HepG2 (cell line): ENCODE data around the gene INF2. TPM values are rescaled to one million over a fixed set of nuclear protein-coding genes. Genes with fewer than 3 reads are reported as not detected.

Experiments used
- ATAC-seq: fragments of 200-7000 bp; cut with Tn5 transposase; 3 replicates; pipeline ENCODE4 v1.9.1; 2020; ENCODE audit warnings: mild to moderate bottlenecking, moderate library complexity
- BruUV-seq: library from RNA; stranded (reverse); fragments of 400-500 nt; replicated peaks from 2 replicates; lab custom pipeline; 2021; lab: Mats Ljungman, UMichigan
- CTCF ChIA-PET: fragments of 300-600 bp; formaldehyde crosslinking; extraction: SDS; loops from one replicate; lab custom pipeline; 2021; ENCODE audit warnings: low total read pairs, inconsistent platforms, low intra/inter-chr PET ratio; lab: Yijun Ruan, JAX
- POLR2A ChIA-PET: fragments of 350-600 bp; sonication (Branson Sonifier 250); formaldehyde crosslinking; loops from one replicate; lab custom pipeline; 2020; ENCODE audit warnings: antibody characterized with exemption, inconsistent platforms; lab: Yijun Ruan, JAX
- DNase-seq: peaks from one replicate; pipeline ENCODE4 v3.0.0-alpha.2; 2015; ENCODE audit warnings: low spot score
- FAIRE-seq: peaks from 3 replicates; lab custom pipeline; 2011; peaks lifted over from hg19 to GRCh38; lab: Jason Lieb, UNC
- H2AFZ ChIP-seq: one replicate; pipeline ENCODE4 v1.6.1; 2011; ENCODE audit warnings: low read length, inconsistent platforms
- H3K27ac ChIP-seq: fragments of 300-600 bp; 3 replicates; pipeline ENCODE4 v1.8.0; 2011; ENCODE audit warnings: mixed run types, mild to moderate bottlenecking, mixed read lengths, low read length, inconsistent platforms; ENCODE audit not compliant: insufficient read depth; ENCODE audit errors: extremely low read length
- H3K27me3 ChIP-seq, 2 experiments: fragments of 200-600 bp in 1 of 2; 2 replicates in 1 of 2; 3 replicates in 1 of 2; pipeline versions ENCODE4 v1.6.0 to v1.8.0; 2011; ENCODE audit warnings: low read length in 2 of 2, mild to moderate bottlenecking in 2 of 2, moderate library complexity in 2 of 2, inconsistent platforms in 1 of 2; ENCODE audit not compliant: insufficient read depth in 2 of 2, control insufficient read depth in 1 of 2
- H3K36me3 ChIP-seq, 2 experiments: fragments of 200-600 bp in 1 of 2; replicated peaks in 1 of 2; 2 replicates in 1 of 2; 3 replicates in 1 of 2; pipeline versions ENCODE4 v1.5.1 to v1.8.0; 2011; ENCODE audit warnings: low read length in 2 of 2, inconsistent platforms in 1 of 2; ENCODE audit not compliant: insufficient read depth in 2 of 2, control insufficient read depth in 1 of 2
- H3K4me1 ChIP-seq: 2 replicates; pipeline ENCODE4 v1.5.1; 2012; ENCODE audit warnings: low read length, inconsistent platforms; ENCODE audit not compliant: insufficient read depth
- H3K4me2 ChIP-seq: 2 replicates; pipeline ENCODE4 v1.6.0; 2011; ENCODE audit warnings: low read depth, low read length, inconsistent platforms
- H3K4me3 ChIP-seq, 3 experiments: fragments of 200-600 bp in 1 of 3; sonication (generic), shearing (Covaris generic) in 1 of 3; replicated peaks in 1 of 3; 2 replicates each; pipeline ENCODE4 v1.5.1; 2011 to 2016; ENCODE audit warnings: low read length in 3 of 3, inconsistent platforms in 2 of 3, low read depth in 2 of 3, mild to moderate bottlenecking in 2 of 3, control low read depth in 1 of 3, mixed read lengths in 1 of 3; ENCODE audit not compliant: insufficient read depth in 1 of 3
- H3K79me2 ChIP-seq: one replicate; pipeline ENCODE4 v1.6.1; 2011; ENCODE audit warnings: low read length, inconsistent platforms; ENCODE audit not compliant: insufficient read depth
- H3K9ac ChIP-seq: 2 replicates; pipeline ENCODE4 v1.6.0; 2011; ENCODE audit warnings: mild to moderate bottlenecking, low read depth, low read length, inconsistent platforms; ENCODE audit not compliant: insufficient read depth
- H3K9me3 ChIP-seq: 2 replicates; pipeline ENCODE4 v1.5.1; 2012; ENCODE audit warnings: mild to moderate bottlenecking, low read length
- H4K20me1 ChIP-seq: 2 replicates; pipeline ENCODE4 v1.6.0; 2011; ENCODE audit warnings: inconsistent platforms, mild to moderate bottlenecking, low read length, moderate library complexity; ENCODE audit not compliant: insufficient read depth
- AKAP8 ChIP-seq: sonication (generic); formaldehyde crosslinking; IDR thresholded peaks from 2 replicates; pipeline ENCODE4 v1.5.1; 2020; ENCODE audit warnings: mild to moderate bottlenecking, missing genetic modification reagents
- ERF ChIP-seq: IDR thresholded peaks from 2 replicates; pipeline ENCODE4 v1.6.1; 2018; ENCODE audit warnings: missing biosample characterization, missing genetic modification reagents
- GLI4 ChIP-seq: sonication (generic); formaldehyde crosslinking; IDR thresholded peaks from 2 replicates; pipeline ENCODE4 v1.5.1; 2020; ENCODE audit warnings: missing genetic modification reagents, mild to moderate bottlenecking, moderate library complexity, borderline replicate concordance
- HMG20A ChIP-seq: IDR thresholded peaks from 2 replicates; pipeline ENCODE4 v1.6.1; 2016; ENCODE audit warnings: borderline replicate concordance
- MEF2D ChIP-seq: sonication (generic); formaldehyde crosslinking; IDR thresholded peaks from 2 replicates; pipeline ENCODE4 v1.5.1; 2020; ENCODE audit warnings: mild to moderate bottlenecking, missing genetic modification reagents
- RBAK ChIP-seq: sonication (generic); formaldehyde crosslinking; IDR thresholded peaks from 2 replicates; pipeline ENCODE4 v1.5.1; 2020; ENCODE audit warnings: mild to moderate bottlenecking, missing genetic modification reagents
- ZFP90 ChIP-seq: sonication (generic); formaldehyde crosslinking; IDR thresholded peaks from 2 replicates; pipeline ENCODE4 v1.8.0; 2022; ENCODE audit warnings: missing genetic modification reagents, mild to moderate bottlenecking, inconsistent platforms, borderline replicate concordance
- ZNF615 ChIP-seq: sonication (generic); formaldehyde crosslinking; IDR thresholded peaks from 2 replicates; pipeline ENCODE4 v1.5.0; 2020; ENCODE audit warnings: mild to moderate bottlenecking, missing genetic modification reagents, borderline replicate concordance
- ZNF7 ChIP-seq: IDR thresholded peaks from 2 replicates; pipeline ENCODE4 v1.6.1; 2016; ENCODE audit warnings: missing biosample characterization, missing genetic modification reagents
- ZNF772 ChIP-seq: sonication (generic); formaldehyde crosslinking; IDR thresholded peaks from 2 replicates; pipeline ENCODE4 v1.5.0; 2020; ENCODE audit warnings: mild to moderate bottlenecking, missing genetic modification reagents
- WGBS: methylation state at CpG from one replicate; pipeline ENCODE4 v1.1.6; 2017; ENCODE audit warnings: low lambda C conversion rate; 5-methylcytosine and 5-hydroxymethylcytosine counted together
- in situ Hi-C: cut with HindIII; loops from 2 replicates; pipeline ENCODE4 v1.10.0; 2017; ENCODE audit warnings: low pct_unique_long_range_greater_than_20kb; ENCODE audit not compliant: extremely low pct_ligation_motif_present
- intact Hi-C: fragments of 100-400 bp; cut with micrococcal nuclease; formaldehyde crosslinking; loops from one replicate; pipeline ENCODE4 v1.10.0; 2022; ENCODE audit not compliant: unreplicated experiment
- polyA plus RNA-seq, 8 experiments: library from polyadenylated mRNA; depleted of rRNA in 3 of 8; stranded (reverse) in 7 of 8; unstranded in 1 of 8; fragments of >200 nt; fragmentation: Illumina TruSeq in 4 of 8; extraction: Trizol in 4 of 8; gene quantifications; 2 replicates each; pipeline versions ENCODE4 v1.2.1 to v1.2.3, GENCODE V29; 2011 to 2016; ENCODE audit warnings: low read depth in 4 of 8, missing spikeins in 1 of 8, mixed read lengths in 1 of 8; ENCODE audit not compliant: insufficient read depth in 1 of 8
- total RNA-seq, 5 experiments: library from RNA; depleted of rRNA; stranded (reverse); fragments of >200 nt; fragmentation: Illumina TruSeq; extraction: Trizol; gene quantifications; 2 replicates each; pipeline ENCODE4 v1.2.3, GENCODE V29; 2016; ENCODE audit warnings: low read depth in 1 of 5
- TF ChIP-seq, protein P1 (sequence below): sonication (generic); formaldehyde crosslinking; conservative IDR thresholded peaks from 2 replicates; pipeline ENCODE4 v1.4.0; 2020; ENCODE audit warnings: missing genetic modification reagents
- TF ChIP-seq, protein P2 (sequence below): sonication (generic); formaldehyde crosslinking; IDR thresholded peaks from 2 replicates; pipeline ENCODE4 v1.8.0; 2022; ENCODE audit warnings: missing genetic modification reagents, mild to moderate bottlenecking, borderline replicate concordance
- TF ChIP-seq, protein P3 (sequence below): conservative IDR thresholded peaks from 2 replicates; pipeline ENCODE4 v1.6.1; 2018; ENCODE audit warnings: missing genetic modification reagents
- TF ChIP-seq, protein P4 (sequence below): sonication (generic); formaldehyde crosslinking; IDR thresholded peaks from 2 replicates; pipeline ENCODE4 v1.4.0; 2020; ENCODE audit warnings: missing genetic modification reagents

INF2 gene
- total and polyA plus RNA-seq, 2 of the 13 experiments (the other 11 are each of a cell fraction or from before 2014, with no cell fraction given) = 16.4 to 26.4 TPM

DNA sequence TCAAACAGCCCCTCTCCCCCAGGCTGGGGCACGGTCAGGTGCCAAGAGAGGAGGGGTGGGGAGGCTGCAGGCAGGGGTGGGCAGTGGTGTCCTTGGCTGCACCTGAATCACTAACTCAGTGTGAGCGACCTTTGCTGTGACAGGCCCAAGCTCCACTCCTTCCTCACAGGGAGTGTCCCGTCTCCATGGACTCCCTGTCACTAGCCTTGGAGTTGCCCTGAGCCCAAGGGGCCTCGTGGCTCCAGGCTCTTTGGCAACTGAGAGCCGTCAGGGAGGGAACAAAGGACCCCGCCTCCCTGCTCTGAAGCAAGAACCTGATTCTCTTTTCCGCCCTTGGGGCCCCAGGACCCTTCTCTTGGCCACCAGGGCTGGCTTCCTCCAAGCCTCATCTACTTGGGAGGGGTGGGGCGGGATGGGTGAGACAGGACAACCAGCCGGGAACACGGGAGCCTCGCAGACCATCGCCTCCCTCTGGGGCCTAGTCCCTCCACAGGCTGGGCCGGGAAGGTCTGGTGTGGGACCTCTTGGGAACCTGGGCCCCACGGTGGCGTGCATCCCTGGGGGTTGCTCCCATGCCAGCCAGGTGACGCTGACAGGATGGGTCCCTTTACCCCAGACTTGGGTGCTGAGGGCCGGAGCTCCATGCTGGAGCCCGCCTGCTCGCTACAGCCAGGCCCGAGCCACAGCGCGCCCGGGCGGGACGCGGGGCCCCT is 33.7 kb downstream of the INF2 start (continued):
- TF ChIP-seq ZNF7 (CRISPR knock-in tag) = no peak
- TF ChIP-seq, protein P1, sequence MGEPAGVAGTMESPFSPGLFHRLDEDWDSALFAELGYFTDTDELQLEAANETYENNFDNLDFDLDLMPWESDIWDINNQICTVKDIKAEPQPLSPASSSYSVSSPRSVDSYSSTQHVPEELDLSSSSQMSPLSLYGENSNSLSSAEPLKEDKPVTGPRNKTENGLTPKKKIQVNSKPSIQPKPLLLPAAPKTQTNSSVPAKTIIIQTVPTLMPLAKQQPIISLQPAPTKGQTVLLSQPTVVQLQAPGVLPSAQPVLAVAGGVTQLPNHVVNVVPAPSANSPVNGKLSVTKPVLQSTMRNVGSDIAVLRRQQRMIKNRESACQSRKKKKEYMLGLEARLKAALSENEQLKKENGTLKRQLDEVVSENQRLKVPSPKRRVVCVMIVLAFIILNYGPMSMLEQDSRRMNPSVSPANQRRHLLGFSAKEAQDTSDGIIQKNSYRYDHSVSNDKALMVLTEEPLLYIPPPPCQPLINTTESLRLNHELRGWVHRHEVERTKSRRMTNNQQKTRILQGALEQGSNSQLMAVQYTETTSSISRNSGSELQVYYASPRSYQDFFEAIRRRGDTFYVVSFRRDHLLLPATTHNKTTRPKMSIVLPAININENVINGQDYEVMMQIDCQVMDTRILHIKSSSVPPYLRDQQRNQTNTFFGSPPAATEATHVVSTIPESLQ = no peak
- TF ChIP-seq, protein P2, sequence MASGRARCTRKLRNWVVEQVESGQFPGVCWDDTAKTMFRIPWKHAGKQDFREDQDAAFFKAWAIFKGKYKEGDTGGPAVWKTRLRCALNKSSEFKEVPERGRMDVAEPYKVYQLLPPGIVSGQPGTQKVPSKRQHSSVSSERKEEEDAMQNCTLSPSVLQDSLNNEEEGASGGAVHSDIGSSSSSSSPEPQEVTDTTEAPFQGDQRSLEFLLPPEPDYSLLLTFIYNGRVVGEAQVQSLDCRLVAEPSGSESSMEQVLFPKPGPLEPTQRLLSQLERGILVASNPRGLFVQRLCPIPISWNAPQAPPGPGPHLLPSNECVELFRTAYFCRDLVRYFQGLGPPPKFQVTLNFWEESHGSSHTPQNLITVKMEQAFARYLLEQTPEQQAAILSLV (CRISPR knock-in tag) = 0 out of 2 replicates have a peak, but pooled peaks have one; percentile 5

DNA sequence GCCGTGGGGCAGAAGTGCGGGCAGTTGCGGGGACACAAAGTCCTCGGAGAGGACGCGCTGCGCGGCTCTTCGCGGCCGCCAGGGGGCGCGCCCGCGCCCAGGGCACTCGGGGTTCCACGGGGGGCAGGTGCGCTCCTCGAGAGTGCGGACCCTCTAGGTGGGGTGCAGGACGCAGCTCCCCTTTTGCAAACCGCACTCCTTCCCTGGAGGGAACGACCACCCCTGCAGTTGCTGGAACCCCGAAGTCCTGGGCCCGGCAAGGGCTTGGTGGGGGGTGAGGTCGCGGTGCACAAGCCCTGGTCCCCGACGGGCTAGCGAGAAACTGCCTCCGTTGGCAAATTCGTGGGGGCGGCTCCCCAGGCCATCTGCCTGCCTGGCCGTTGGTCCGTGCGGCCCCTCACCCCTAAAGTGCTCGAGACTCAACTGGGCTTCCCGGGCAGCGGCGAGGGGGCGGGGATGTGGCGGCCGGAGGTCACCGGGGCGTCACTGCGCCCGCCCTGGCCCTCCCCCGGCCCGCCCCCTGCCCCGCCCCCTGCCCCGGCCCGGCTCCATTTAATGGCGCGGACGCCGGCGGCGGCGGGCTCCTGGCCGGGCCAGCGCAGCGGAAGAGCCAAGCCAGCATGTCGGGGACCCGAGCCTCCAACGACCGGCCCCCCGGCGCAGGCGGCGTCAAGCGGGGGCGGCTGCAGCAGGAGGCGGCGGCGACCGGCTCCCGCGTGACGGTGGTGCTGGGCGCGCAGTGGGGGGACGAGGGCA is 34.4 kb downstream of the INF2 start, which contains the start of gene ADSS1:
ADSS1 (plus strand) TSS at position 579 of the 756 bp plus-strand sequence; CDS start at position 621, 42 bp downstream.
- Histone ChIP-seq H3K9me3 (no peaks in the 10 kb centered on the region), H3K9ac (peak within 1 kb of the TSS; percentile 76), H4K20me1 (no peaks in the 10 kb centered on the region), H3K79me2 (no peaks in the 10 kb centered on the region), H3K27me3 (peaks cover 0 to 3% of the 10 kb centered on the region in 2 experiments; a peak in 1 of 5 replicates), H3K4me1 (peaks cover 67% of the 10 kb centered on the region), H2AFZ (no peak within 1 kb of the TSS), H3K36me3 (peaks cover 0 to 1% of the 10 kb centered on the region in 2 experiments; a peak in 1 of 5 replicates), H3K4me3 (peak within 1 kb of the TSS; percentile 63 to 90 (median 68)), H3K27ac (peak within 1 kb of the TSS; percentile 49), H3K4me2 (peak within 1 kb of the TSS; percentile 98)
- ChIA-PET POLR2A (interaction anchor here (1.3 to 3.3 kb wide), 5 partner anchors 12 to 58 kb away, joined by 3 to 18 read pairs (median 5); partner anchors contain the start of gene SIVA1), CTCF (no interaction called here)
- no TSS peak for BruUV-seq
- FAIRE-seq = no peak
- peak; percentile 40 for ATAC-seq
- peak; percentile 24 for DNase-seq
- intact Hi-C loops = no loop called here
- in situ Hi-C loops = no loop called here
- 0% methylated on average over 8 of the region's 82 CpGs for WGBS
- TF ChIP-seq RBAK (CRISPR knock-in tag) = no peak
- no peak for TF ChIP-seq MEF2D (CRISPR knock-in tag)
- TF ChIP-seq, protein P3, sequence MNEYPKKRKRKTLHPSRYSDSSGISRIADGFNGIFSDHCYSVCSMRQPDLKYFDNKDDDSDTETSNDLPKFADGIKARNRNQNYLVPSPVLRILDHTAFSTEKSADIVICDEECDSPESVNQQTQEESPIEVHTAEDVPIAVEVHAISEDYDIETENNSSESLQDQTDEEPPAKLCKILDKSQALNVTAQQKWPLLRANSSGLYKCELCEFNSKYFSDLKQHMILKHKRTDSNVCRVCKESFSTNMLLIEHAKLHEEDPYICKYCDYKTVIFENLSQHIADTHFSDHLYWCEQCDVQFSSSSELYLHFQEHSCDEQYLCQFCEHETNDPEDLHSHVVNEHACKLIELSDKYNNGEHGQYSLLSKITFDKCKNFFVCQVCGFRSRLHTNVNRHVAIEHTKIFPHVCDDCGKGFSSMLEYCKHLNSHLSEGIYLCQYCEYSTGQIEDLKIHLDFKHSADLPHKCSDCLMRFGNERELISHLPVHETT (CRISPR knock-in tag) = 0 out of 2 replicates have a peak, but pooled peaks have one; percentile 47
- TF ChIP-seq, protein P4, sequence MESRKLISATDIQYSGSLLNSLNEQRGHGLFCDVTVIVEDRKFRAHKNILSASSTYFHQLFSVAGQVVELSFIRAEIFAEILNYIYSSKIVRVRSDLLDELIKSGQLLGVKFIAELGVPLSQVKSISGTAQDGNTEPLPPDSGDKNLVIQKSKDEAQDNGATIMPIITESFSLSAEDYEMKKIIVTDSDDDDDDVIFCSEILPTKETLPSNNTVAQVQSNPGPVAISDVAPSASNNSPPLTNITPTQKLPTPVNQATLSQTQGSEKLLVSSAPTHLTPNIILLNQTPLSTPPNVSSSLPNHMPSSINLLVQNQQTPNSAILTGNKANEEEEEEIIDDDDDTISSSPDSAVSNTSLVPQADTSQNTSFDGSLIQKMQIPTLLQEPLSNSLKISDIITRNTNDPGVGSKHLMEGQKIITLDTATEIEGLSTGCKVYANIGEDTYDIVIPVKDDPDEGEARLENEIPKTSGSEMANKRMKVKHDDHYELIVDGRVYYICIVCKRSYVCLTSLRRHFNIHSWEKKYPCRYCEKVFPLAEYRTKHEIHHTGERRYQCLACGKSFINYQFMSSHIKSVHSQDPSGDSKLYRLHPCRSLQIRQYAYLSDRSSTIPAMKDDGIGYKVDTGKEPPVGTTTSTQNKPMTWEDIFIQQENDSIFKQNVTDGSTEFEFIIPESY (CRISPR knock-in tag) = 0 out of 2 replicates have a peak, but pooled peaks have one; percentile 16
- TF ChIP-seq ZNF772 (CRISPR knock-in tag) = peak; percentile 62; the same call in 1 of the 2 replicates
- no peak for TF ChIP-seq ZNF615 (CRISPR knock-in tag)
- peak; percentile 9; the same call in 1 of the 2 replicates for TF ChIP-seq ERF (CRISPR knock-in tag)
- 0 out of 2 replicates have a peak, but pooled peaks have one; percentile 58 for TF ChIP-seq ZFP90
- TF ChIP-seq AKAP8 (CRISPR knock-in tag) = peak; percentile 85
- TF ChIP-seq HMG20A (CRISPR knock-in tag) = no peak
- TF ChIP-seq GLI4 (CRISPR knock-in tag) = no peak
